Stimulated activated CD8-positive, alpha-beta memory T cell treated with anti-CD3 and anti-CD28 coated beads, Interleukin-4, amount 100 ng/mL, for 4 hours (primary cell): ENCODE results near the gene CRIP2.

ENCODE experiments used
- DNase-seq, 2 donors: peaks; one replicate each; pipeline ENCODE4 v3.0.0-alpha.2; 2020; ENCODE audit warnings: low read depth in 2 of 2, low spot score in 1 of 2

Gene CRIP2

GRCh38 chr14:105474483-105475268, at the start of gene CRIP2:
TSS of gene CRIP2 (plus strand) at chr14:105474821. CDS start at chr14:105474863, 42 bp downstream.
- no peak for DNase-seq

- DNase-seq, result no peak
Observed at GRCh38 chr14:105424861-105425260, 49.8 kb upstream of the CRIP2 start.

- no peak for DNase-seq
Observed at GRCh38 chr14:105425823-105426247, 48.8 kb upstream of the CRIP2 start.

- DNase-seq, result no peak
Observed at GRCh38 chr14:105426416-105427130, 48.0 kb upstream of the CRIP2 start.

GRCh38 chr14:105427412-105427811, 47.2 kb upstream of the CRIP2 start:
- no peak for DNase-seq

- DNase-seq, result no peak
Observed at GRCh38 chr14:105427936-105428485, 46.6 kb upstream of the CRIP2 start.

GRCh38 chr14:105430042-105430441, 44.6 kb upstream of the CRIP2 start:
- DNase-seq, result no peak

- no peak for DNase-seq
Observed at GRCh38 chr14:105430565-105430964, 44.1 kb upstream of the CRIP2 start.

GRCh38 chr14:105431256-105431655, 43.4 kb upstream of the CRIP2 start:
- no peak for DNase-seq

- DNase-seq, result no peak
Observed at GRCh38 chr14:105432657-105433056, 42.0 kb upstream of the CRIP2 start.

- no peak for DNase-seq
Observed at GRCh38 chr14:105433161-105433605, 41.4 kb upstream of the CRIP2 start.

- no peak for DNase-seq
Observed at GRCh38 chr14:105436402-105436801, 38.2 kb upstream of the CRIP2 start.

GRCh38 chr14:105436891-105437722, 37.5 kb upstream of the CRIP2 start:
- DNase-seq, result no peak

GRCh38 chr14:105437723-105438500, 36.7 kb upstream of the CRIP2 start:
- DNase-seq, result no peak

- no peak for DNase-seq
Observed at GRCh38 chr14:105439179-105439578, 35.4 kb upstream of the CRIP2 start.

GRCh38 chr14:105439710-105440553, 34.7 kb upstream of the CRIP2 start:
- no peak for DNase-seq

- DNase-seq, result no peak
Observed at GRCh38 chr14:105440554-105440900, 34.1 kb upstream of the CRIP2 start.

- DNase-seq, result no peak
Observed at GRCh38 chr14:105440992-105441391, 33.6 kb upstream of the CRIP2 start.

GRCh38 chr14:105442125-105442524, 32.5 kb upstream of the CRIP2 start:
- no peak for DNase-seq

- DNase-seq, result no peak
Observed at GRCh38 chr14:105442834-105443233, 31.8 kb upstream of the CRIP2 start.
